ENCODE measurements around the gene TSC22D1.

- TF ChIP-seq POLR2A (IDR thresholded peaks at IDR 0.05; ENCODE audit: low read length) (no peak), GATA1 (IDR thresholded peaks at IDR 0.05; ENCODE audit: low read depth, low read length) (no peak)
Measured at GRCh38 chr13:44395976-44396694, 180.0 kb downstream of the TSC22D1 start.
